EH (cell line): ENCODE measurements around the gene SEPTIN12.

Source experiments
- DNase-seq: peaks from one replicate; pipeline ENCODE4 v3.0.0-alpha.2; 2015; ENCODE audit warnings: low read depth

The SEPTIN12 gene

GRCh38 chr16:4783951-4784336 lies 4.2 kb downstream of the SEPTIN12 start:
- no peak for DNase-seq

- no peak for DNase-seq
These were observed 4.7 kb downstream of the SEPTIN12 start for GRCh38 chr16:4783251-4783950.

GRCh38 chr16:4780235-4780634 lies 7.9 kb downstream of the SEPTIN12 start:
- peak; percentile 40 for DNase-seq

- no peak for DNase-seq
These were observed 10.1 kb downstream of the SEPTIN12 start for GRCh38 chr16:4778050-4778392.

GRCh38 chr16:4777339-4778049 lies 10.7 kb downstream of the SEPTIN12 start:
- DNase-seq = no peak

- DNase-seq = no peak
These were observed 11.9 kb downstream of the SEPTIN12 start for GRCh38 chr16:4776141-4776705.

GRCh38 chr16:4775005-4775404 lies 13.1 kb downstream of the SEPTIN12 start:
- no peak for DNase-seq

- no peak for DNase-seq
These were observed 15.8 kb downstream of the SEPTIN12 start for GRCh38 chr16:4772351-4772750.

GRCh38 chr16:4771646-4772045 lies 16.5 kb downstream of the SEPTIN12 start:
- DNase-seq = no peak

- no peak for DNase-seq
These were observed 18.9 kb downstream of the SEPTIN12 start for GRCh38 chr16:4769306-4769638.

GRCh38 chr16:4768549-4769305 lies 19.4 kb downstream of the SEPTIN12 start:
- peak; percentile 96 for DNase-seq

- peak; percentile 38 for DNase-seq
These were observed 20.1 kb downstream of the SEPTIN12 start for GRCh38 chr16:4767872-4768548.

GRCh38 chr16:4766875-4767628 lies 21.1 kb downstream of the SEPTIN12 start, which contains the start of gene ZNF500:
Gene ZNF500, minus strand, starts transcription at chr16:4767162. Its CDS starts 1,184 bp downstream, at chr16:4765978.
- DNase-seq = peak; percentile 96

- DNase-seq = no peak
These were observed 22.4 kb downstream of the SEPTIN12 start for GRCh38 chr16:4765511-4766474.

- DNase-seq = no peak
These were observed 24.4 kb downstream of the SEPTIN12 start for GRCh38 chr16:4763791-4764190.

GRCh38 chr16:4762205-4762604 lies 25.9 kb downstream of the SEPTIN12 start:
- DNase-seq = no peak

- no peak for DNase-seq
These were observed 27.8 kb downstream of the SEPTIN12 start for GRCh38 chr16:4760221-4760910.

- DNase-seq = no peak
These were observed 32.5 kb downstream of the SEPTIN12 start for GRCh38 chr16:4755687-4756086.

- DNase-seq = no peak
These were observed 33.3 kb downstream of the SEPTIN12 start for GRCh38 chr16:4754865-4755264.

GRCh38 chr16:4753227-4753626 lies 34.9 kb downstream of the SEPTIN12 start:
- DNase-seq = no peak
